A549 (cell line): ENCODE measurements around the gene TMEM42. TPM values are rescaled to one million over a fixed set of nuclear protein-coding genes. Genes with fewer than 3 reads are reported as not detected.

ENCODE experiments used
- ATAC-seq, 2 experiments: fragments of 200-7000 bp in 1 of 2; fragments of >200 bp in 1 of 2; cut with Nextera tagmentation in 1 of 2; cut with Tn5 transposase in 1 of 2; 3 replicates each; pipeline versions ENCODE4 v1.8.0 to v1.9.1; 2018 to 2020; ENCODE audit warnings: mild to moderate bottlenecking in 1 of 2, moderate library complexity in 1 of 2
- CTCF ChIA-PET: fragments of 300-600 bp; sonication (Branson Sonifier 250); formaldehyde crosslinking; extraction: SDS; loops from one replicate; lab custom pipeline; 2021; ENCODE audit warnings: antibody characterized with exemption, inconsistent platforms; lab: Yijun Ruan, JAX
- POLR2A ChIA-PET: fragments of 350-600 bp; formaldehyde crosslinking; extraction: SDS; loops from one replicate; lab custom pipeline; 2021; ENCODE audit warnings: antibody characterized with exemption, inconsistent platforms; lab: Yijun Ruan, JAX
- DNase-seq, 2 experiments: peaks; one replicate each; pipeline versions ENCODE4 v3.0.0 to v3.0.0-alpha.2; 2011 to 2016; ENCODE audit warnings: low read depth in 1 of 2, low spot score in 1 of 2
- FAIRE-seq: peaks from 2 replicates; lab custom pipeline; 2011; peaks lifted over from hg19 to GRCh38; lab: Jason Lieb, UNC
- H3K27ac ChIP-seq, 2 experiments: fragments of >200 bp; sonication (Bioruptor Twin); formaldehyde crosslinking; 3 replicates each; pipeline ENCODE4 v1.5.1; 2016 to 2017
- H3K4me1 ChIP-seq: fragments of >200 bp; sonication (Bioruptor Twin); formaldehyde crosslinking; 3 replicates; pipeline ENCODE4 v1.6.1; 2016
- H3K4me2 ChIP-seq: fragments of >200 bp; sonication (Bioruptor Twin); formaldehyde crosslinking; 3 replicates; pipeline ENCODE4 v1.6.1; 2016
- H3K4me3 ChIP-seq: fragments of >200 bp; sonication (Bioruptor Twin); formaldehyde crosslinking; 3 replicates; pipeline ENCODE4 v1.5.1; 2016
- H3K9me3 ChIP-seq: fragments of >200 bp; sonication (Bioruptor Twin); formaldehyde crosslinking; 3 replicates; pipeline ENCODE4 v1.6.1; 2016
- BCL3 ChIP-seq: fragments of >200 bp; sonication (Bioruptor Twin); formaldehyde crosslinking; IDR thresholded peaks from 3 replicates; pipeline ENCODE4 v1.6.1; 2016
- CBX2 ChIP-seq: fragments of 200-600 bp; sonication (generic); IDR thresholded peaks from 2 replicates; pipeline ENCODE4 v1.6.1; 2016; ENCODE audit warnings: low read depth, mild to moderate bottlenecking, borderline replicate concordance
- CEBPB ChIP-seq, 2 experiments: fragments of >200 bp in 1 of 2; sonication (Bioruptor Twin) in 1 of 2; formaldehyde crosslinking in 1 of 2; IDR thresholded peaks; 2 replicates each; pipeline ENCODE4 v1.6.1; 2012 to 2016
- CHD2 ChIP-seq: fragments of 150-350 bp; IDR thresholded peaks from 2 replicates; pipeline ENCODE4 v1.6.1; 2014; ENCODE audit warnings: low read length; ENCODE audit not compliant: partially characterized antibody
- CTCF ChIP-seq: fragments of >200 bp; sonication (Bioruptor Twin); formaldehyde crosslinking; IDR thresholded peaks from 3 replicates; pipeline ENCODE4 v1.5.1; 2016
- EHMT2 ChIP-seq: fragments of 200-600 bp; sonication (generic); IDR thresholded peaks from 2 replicates; pipeline ENCODE4 v1.6.1; 2016; ENCODE audit warnings: antibody characterized with exemption, low read depth, mild to moderate bottlenecking, moderate library complexity
- ELK1 ChIP-seq: fragments of 150-350 bp; IDR thresholded peaks from 2 replicates; pipeline ENCODE4 v1.6.1; 2014; ENCODE audit warnings: low read depth, mild to moderate bottlenecking, low read length
- ESRRA ChIP-seq: fragments of 150-350 bp; IDR thresholded peaks from 2 replicates; pipeline ENCODE4 v1.6.1; 2014; ENCODE audit warnings: mild to moderate bottlenecking, low read length, borderline replicate concordance
- FOSB ChIP-seq: fragments of 250-450 bp; sonication (Bioruptor Pico); IDR thresholded peaks from 2 replicates; pipeline ENCODE4 v1.5.0; 2020; ENCODE audit warnings: mild to moderate bottlenecking, moderate library complexity
- GATA3 ChIP-seq: IDR thresholded peaks from 2 replicates; pipeline ENCODE4 v1.6.1; 2012; ENCODE audit warnings: borderline replicate concordance
- HOXB13 ChIP-seq: fragments of 250-450 bp; sonication (Bioruptor Pico); IDR thresholded peaks from 2 replicates; pipeline ENCODE4 v1.5.0; 2020; ENCODE audit warnings: low read depth, mild to moderate bottlenecking, moderate library complexity
- HOXB5 ChIP-seq: fragments of 250-450 bp; sonication (Bioruptor Pico); IDR thresholded peaks from 2 replicates; pipeline ENCODE4 v1.5.0; 2020; ENCODE audit warnings: mild to moderate bottlenecking, moderate library complexity
- KDM5A ChIP-seq: fragments of 200-600 bp; sonication (generic); IDR thresholded peaks from 2 replicates; pipeline ENCODE4 v1.6.1; 2016; ENCODE audit warnings: antibody characterized with exemption, mild to moderate bottlenecking
- MYC ChIP-seq: IDR thresholded peaks from 2 replicates; pipeline ENCODE4 v1.6.1; 2012; ENCODE audit warnings: mild to moderate bottlenecking, inconsistent platforms, low read length, improper control_type of control experiment, borderline replicate concordance
- NR3C1 ChIP-seq: fragments of >200 bp; sonication (Bioruptor Twin); formaldehyde crosslinking; IDR thresholded peaks from 3 replicates; pipeline ENCODE4 v1.6.1; 2017
- POLR2A ChIP-seq: IDR thresholded peaks from 2 replicates; pipeline ENCODE4 v1.6.1; 2012; ENCODE audit warnings: mild to moderate bottlenecking, low read length
- POLR2AphosphoS2 ChIP-seq: conservative IDR thresholded peaks from 2 replicates; pipeline ENCODE4 v1.6.1; 2012; ENCODE audit warnings: low read length, improper control_type of control experiment, inconsistent platforms
- RCOR1 ChIP-seq: fragments of 150-350 bp; IDR thresholded peaks from 2 replicates; pipeline ENCODE4 v1.6.1; 2014; ENCODE audit warnings: antibody characterized with exemption, low read length, low read depth
- RNF2 ChIP-seq: fragments of 200-600 bp; sonication (generic); IDR thresholded peaks from 2 replicates; pipeline ENCODE4 v1.6.1; 2016; ENCODE audit warnings: low read depth, mild to moderate bottlenecking, antibody characterized with exemption, moderate library complexity, borderline replicate concordance
- SMC3 ChIP-seq: fragments of >200 bp; sonication (Bioruptor Twin); formaldehyde crosslinking; IDR thresholded peaks from 3 replicates; pipeline ENCODE4 v1.6.1; 2018; ENCODE audit warnings: inconsistent platforms
- TFCP2L1 ChIP-seq: fragments of 250-450 bp; sonication (Bioruptor Pico); IDR thresholded peaks from 2 replicates; pipeline ENCODE4 v1.5.0; 2021; ENCODE audit warnings: mild to moderate bottlenecking
- TP53 ChIP-seq: fragments of 250-450 bp; sonication (Bioruptor Pico); IDR thresholded peaks from 2 replicates; pipeline ENCODE4 v1.5.0; 2021; ENCODE audit warnings: mild to moderate bottlenecking, moderate library complexity
- ZFP36 ChIP-seq: fragments of 450-650 bp; IDR thresholded peaks from 2 replicates; pipeline ENCODE4 v1.6.1; 2014; ENCODE audit warnings: borderline replicate concordance; ENCODE audit not compliant: partially characterized antibody
- ZNF302 ChIP-seq: fragments of 250-450 bp; sonication (Bioruptor Pico); IDR thresholded peaks from 2 replicates; pipeline ENCODE4 v1.9.0; 2021; ENCODE audit warnings: inconsistent platforms, mild to moderate bottlenecking, moderate library complexity
- WGBS: methylation state at CpG from one replicate; pipeline ENCODE4 v1.1.6; 2017; ENCODE audit errors: missing lambda C conversion rate; 5-methylcytosine and 5-hydroxymethylcytosine counted together
- polyA plus RNA-seq, 4 experiments: library from polyadenylated mRNA; depleted of rRNA in 3 of 4; stranded (reverse); fragments of >200 nt; fragmentation: RNase III in 1 of 4; extraction: RNeasy Plus Mini Kit Qiagen cat#74134 plus additional on column Dnase treatment in 1 of 4; gene quantifications; 2 replicates in 3 of 4; 3 replicates in 1 of 4; pipeline ENCODE4 v1.2.3, GENCODE V29; 2011 to 2017

The TMEM42 gene
- polyA plus RNA-seq, 2 of the 4 experiments (the other 2 are of a cell fraction) = 10.0 to 18.0 TPM

GRCh38 chr3:44906997-44907396 is 45.3 kb downstream of the TMEM42 start:
- Histone ChIP-seq H3K9me3 (peaks cover 16% of the 10 kb centered on the region; the same call in 2 of the 3 replicates), H3K4me1 (no peaks in the 10 kb centered on the region), H3K4me2 (no peak overlapping the region), H3K27ac (no peak overlapping the region)
- no peak for ATAC-seq
- no peak for FAIRE-seq
- no peak for DNase-seq
- POLR2A ChIA-PET = no interaction called here
- CTCF ChIA-PET = interaction anchor here (0.6 to 1.6 kb wide), 3 partner anchors 40 to 128 kb away, joined by 3 to 5 read pairs (median 3); no protein-coding TSS in a partner anchor
- 52% methylated on average over 3 of the region's 4 CpGs for WGBS
- TF ChIP-seq TFCP2L1 (CRISPR knock-in tag) (no peak), POLR2A (no peak), TP53 (CRISPR knock-in tag) (no peak), POLR2AphosphoS2 (no peak), HOXB5 (CRISPR knock-in tag) (no peak), RNF2 (no peak)
- TF ChIP-seq, all 56 proteins: peak for 0
- no peak overlapping the region for H3K4me3 ChIP-seq

- no peak overlapping the region for H3K27ac ChIP-seq
- CTCF ChIA-PET = interaction anchor here (0.6 to 1.6 kb wide), 4 partner anchors 39 to 1561 kb away, joined by 3 to 5 read pairs (median 3); no protein-coding TSS in a partner anchor
- POLR2A ChIA-PET = no interaction called here
These were observed 45.9 kb downstream of the TMEM42 start for GRCh38 chr3:44907612-44908011.

GRCh38 chr3:44909063-44909462 is 47.4 kb downstream of the TMEM42 start:
- POLR2A ChIA-PET = no interaction called here
- FAIRE-seq = no peak
- no peak for ATAC-seq
- TF ChIP-seq ESRRA (no peak), FOSB (no peak), CEBPB (IDR thresholded peaks at IDR 0.05) (no peak), EHMT2 (no peak), CBX2 (no peak), ELK1 (no peak), GATA3 (no peak), MYC (no peak), CTCF (no peak), ZNF302 (CRISPR knock-in tag) (no peak), SMC3 (no peak), NR3C1 (no peak)

More at GRCh38 chr3:44907612-44908011, 45.9 kb downstream of the TMEM42 start:
- ATAC-seq (no peak), DNase-seq (no peak), FAIRE-seq (no peak)
- TF ChIP-seq HOXB13 (CRISPR knock-in tag) (no peak), RCOR1 (no peak), SMC3 (no peak), POLR2AphosphoS2 (no peak), CTCF (no peak), ESRRA (no peak), BCL3 (no peak), KDM5A (no peak), CHD2 (no peak), MYC (no peak), ZFP36 (no peak)
- H3K4me3 ChIP-seq = no peak overlapping the region
- WGBS = 63% methylated on average over 4 of the region's 4 CpGs
- H3K9me3 ChIP-seq = peaks cover 18% of the 10 kb centered on the region; the same call in 2 of the 3 replicates
- H3K4me1 ChIP-seq = no peaks in the 10 kb centered on the region
- H3K4me2 ChIP-seq = no peak overlapping the region

More at GRCh38 chr3:44909063-44909462, 47.4 kb downstream of the TMEM42 start:
- no peaks in the 10 kb centered on the region for H3K4me1 ChIP-seq
- WGBS = 0% methylated on average over 2 of the region's 2 CpGs
- H3K4me3 ChIP-seq = no peak overlapping the region
- DNase-seq = no peak
- peaks cover 22% of the 10 kb centered on the region; the same call in 2 of the 3 replicates for H3K9me3 ChIP-seq
- no peak overlapping the region for H3K4me2 ChIP-seq
- CTCF ChIA-PET = no interaction called here
- H3K27ac ChIP-seq = no peak overlapping the region
